ENCODE measurements around the gene GPR45. TPM values are rescaled to one million over a fixed set of nuclear protein-coding genes. Genes with fewer than 3 reads are reported as not detected.

The GPR45 gene
- total RNA-seq, 1 donor from 2014 or later, result not detected

- no peak for TF ChIP-seq CTCF (IDR thresholded peaks at IDR 0.05)
- intact Hi-C loops (cut with DNase I), result no loop called here
- H3K36me3 ChIP-seq, result no peaks in the 10 kb centered on the region
- no peak overlapping the region for H3K4me3 ChIP-seq
- no peaks in the 10 kb centered on the region for H3K9me3 ChIP-seq
- H3K27ac ChIP-seq, result no peak overlapping the region
- no peak for DNase-seq (ENCODE audit: low spot score in 2 of 2)
- no peaks in the 10 kb centered on the region for H3K4me1 ChIP-seq
- H3K27me3 ChIP-seq, result no peaks in the 10 kb centered on the region
These were observed 13.1 kb downstream of the GPR45 start for GRCh38 chr2:105254531-105255210.

GRCh38 chr2:105255979-105256378 lies 14.4 kb downstream of the GPR45 start:
- no peak for TF ChIP-seq CTCF (IDR thresholded peaks at IDR 0.05)
- Histone ChIP-seq H3K9me3 (no peaks in the 10 kb centered on the region), H3K36me3 (no peaks in the 10 kb centered on the region), H3K4me3 (no peak overlapping the region), H3K27me3 (no peaks in the 10 kb centered on the region), H3K4me1 (no peaks in the 10 kb centered on the region), H3K27ac (no peak overlapping the region)
- DNase-seq (ENCODE audit: low spot score in 2 of 2), result no peak
- intact Hi-C loops (cut with DNase I), result no loop called here

- no peaks in the 10 kb centered on the region for H3K9me3 ChIP-seq
- no peaks in the 10 kb centered on the region for H3K27me3 ChIP-seq
- intact Hi-C loops (cut with DNase I), result no loop called here
- no peaks in the 10 kb centered on the region for H3K36me3 ChIP-seq
- H3K4me1 ChIP-seq, result no peaks in the 10 kb centered on the region
- no peak for DNase-seq (ENCODE audit: low spot score in 2 of 2)
- no peak overlapping the region for H3K27ac ChIP-seq
- no peak for TF ChIP-seq CTCF (IDR thresholded peaks at IDR 0.05)
- no peak overlapping the region for H3K4me3 ChIP-seq
These were observed 15.0 kb downstream of the GPR45 start for GRCh38 chr2:105256431-105257047.

- Histone ChIP-seq H3K4me1 (no peaks in the 10 kb centered on the region), H3K27ac (no peak overlapping the region), H3K36me3 (no peaks in the 10 kb centered on the region), H3K4me3 (no peak overlapping the region), H3K27me3 (no peaks in the 10 kb centered on the region), H3K9me3 (no peaks in the 10 kb centered on the region)
- intact Hi-C loops (cut with DNase I), result no loop called here
- no peak for DNase-seq (ENCODE audit: low spot score in 2 of 2)
- TF ChIP-seq CTCF (IDR thresholded peaks at IDR 0.05), result no peak
These were observed 16.4 kb downstream of the GPR45 start for GRCh38 chr2:105257981-105258380.

GRCh38 chr2:105258835-105259350 lies 17.4 kb downstream of the GPR45 start:
- intact Hi-C loops (cut with DNase I), result no loop called here
- H3K27me3 ChIP-seq, result no peaks in the 10 kb centered on the region
- no peak for DNase-seq (ENCODE audit: low spot score in 2 of 2)
- H3K4me3 ChIP-seq, result no peak overlapping the region
- H3K36me3 ChIP-seq, result peaks cover 0 to 9% of the 10 kb centered on the region in 2 donors
- no peak overlapping the region for H3K27ac ChIP-seq
- no peak for TF ChIP-seq CTCF (IDR thresholded peaks at IDR 0.05)
- no peaks in the 10 kb centered on the region for H3K4me1 ChIP-seq
- no peaks in the 10 kb centered on the region for H3K9me3 ChIP-seq
